ENCODE measurements around the gene ARL13B.

ARL13B gene

DNA sequence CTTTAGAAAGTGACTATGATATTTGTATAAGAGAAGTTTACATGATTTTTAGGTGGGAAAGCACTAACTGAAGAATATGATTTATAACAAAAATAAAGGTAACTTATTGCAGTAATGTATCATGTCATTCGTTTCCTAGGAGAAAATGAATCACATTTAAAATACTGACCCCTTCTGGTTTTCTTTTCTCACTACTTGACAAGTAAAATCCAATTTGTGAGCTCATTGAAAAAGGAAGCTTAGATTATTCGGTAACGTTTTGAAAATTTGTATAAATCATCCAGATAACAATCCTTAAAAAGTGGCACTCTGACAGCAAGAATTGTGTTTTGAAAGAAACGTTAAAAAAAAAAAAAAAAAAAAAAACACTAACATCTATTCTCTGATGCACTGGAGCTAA, 121.9 kb downstream of the ARL13B start:
- no peak for DNase-seq (ENCODE audit: low spot score)

Data from GM03348 (cell line).